MM.1S (cell line): ENCODE data around the gene FAAP100.

ENCODE experiments used
- EZH2 ChIP-seq: fragments of 300-600 bp; sonication (generic); optimal IDR thresholded peaks from 2 replicates; pipeline ENCODE3; 2017; ENCODE audit warnings: low read depth, mild to moderate bottlenecking, antibody characterized with exemption, low read length, mixed read lengths
- EZH2phosphoT487 ChIP-seq: fragments of 300-600 bp; sonication (generic); IDR thresholded peaks from 2 replicates; pipeline ENCODE4 v1.6.1; 2018; ENCODE audit warnings: antibody characterized with exemption, low read length
- TF ChIP-seq, protein P1 (sequence below): fragments of 300-600 bp; sonication (generic); IDR thresholded peaks from 2 replicates; pipeline ENCODE4 v1.5.1; 2016; ENCODE audit warnings: antibody characterized with exemption, low read length, mixed read lengths

- TF ChIP-seq, protein P1, sequence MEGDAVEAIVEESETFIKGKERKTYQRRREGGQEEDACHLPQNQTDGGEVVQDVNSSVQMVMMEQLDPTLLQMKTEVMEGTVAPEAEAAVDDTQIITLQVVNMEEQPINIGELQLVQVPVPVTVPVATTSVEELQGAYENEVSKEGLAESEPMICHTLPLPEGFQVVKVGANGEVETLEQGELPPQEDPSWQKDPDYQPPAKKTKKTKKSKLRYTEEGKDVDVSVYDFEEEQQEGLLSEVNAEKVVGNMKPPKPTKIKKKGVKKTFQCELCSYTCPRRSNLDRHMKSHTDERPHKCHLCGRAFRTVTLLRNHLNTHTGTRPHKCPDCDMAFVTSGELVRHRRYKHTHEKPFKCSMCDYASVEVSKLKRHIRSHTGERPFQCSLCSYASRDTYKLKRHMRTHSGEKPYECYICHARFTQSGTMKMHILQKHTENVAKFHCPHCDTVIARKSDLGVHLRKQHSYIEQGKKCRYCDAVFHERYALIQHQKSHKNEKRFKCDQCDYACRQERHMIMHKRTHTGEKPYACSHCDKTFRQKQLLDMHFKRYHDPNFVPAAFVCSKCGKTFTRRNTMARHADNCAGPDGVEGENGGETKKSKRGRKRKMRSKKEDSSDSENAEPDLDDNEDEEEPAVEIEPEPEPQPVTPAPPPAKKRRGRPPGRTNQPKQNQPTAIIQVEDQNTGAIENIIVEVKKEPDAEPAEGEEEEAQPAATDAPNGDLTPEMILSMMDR, result no peak
- TF ChIP-seq EZH2 (no peak), EZH2phosphoT487 (no peak)
These were observed 22.7 kb downstream of the FAAP100 start for GRCh38 chr17:81529437-81529803.
